HepG2 (cell line): ENCODE results near the gene ZNRD2. TPM values are rescaled to one million over a fixed set of nuclear protein-coding genes. Genes with fewer than 3 reads are reported as not detected.

Source experiments
- ATAC-seq: fragments of 200-7000 bp; cut with Tn5 transposase; 3 replicates; pipeline ENCODE4 v1.9.1; 2020; ENCODE audit warnings: mild to moderate bottlenecking, moderate library complexity
- BruUV-seq: library from RNA; stranded (reverse); fragments of 400-500 nt; replicated peaks from 2 replicates; lab custom pipeline; 2021; lab: Mats Ljungman, UMichigan
- CTCF ChIA-PET: fragments of 300-600 bp; formaldehyde crosslinking; extraction: SDS; loops from one replicate; lab custom pipeline; 2021; ENCODE audit warnings: low total read pairs, inconsistent platforms, low intra/inter-chr PET ratio; lab: Yijun Ruan, JAX
- POLR2A ChIA-PET: fragments of 350-600 bp; sonication (Branson Sonifier 250); formaldehyde crosslinking; loops from one replicate; lab custom pipeline; 2020; ENCODE audit warnings: antibody characterized with exemption, inconsistent platforms; lab: Yijun Ruan, JAX
- DNase-seq: peaks from one replicate; pipeline ENCODE4 v3.0.0-alpha.2; 2015; ENCODE audit warnings: low spot score
- FAIRE-seq: peaks from 3 replicates; lab custom pipeline; 2011; peaks lifted over from hg19 to GRCh38; lab: Jason Lieb, UNC
- H2AFZ ChIP-seq: one replicate; pipeline ENCODE4 v1.6.1; 2011; ENCODE audit warnings: low read length, inconsistent platforms
- H3K27ac ChIP-seq: fragments of 300-600 bp; 3 replicates; pipeline ENCODE4 v1.8.0; 2011; ENCODE audit warnings: mixed run types, mild to moderate bottlenecking, mixed read lengths, low read length, inconsistent platforms; ENCODE audit not compliant: insufficient read depth; ENCODE audit errors: extremely low read length
- H3K27me3 ChIP-seq, 2 experiments: fragments of 200-600 bp in 1 of 2; 2 replicates in 1 of 2; 3 replicates in 1 of 2; pipeline versions ENCODE4 v1.6.0 to v1.8.0; 2011; ENCODE audit warnings: low read length in 2 of 2, mild to moderate bottlenecking in 2 of 2, moderate library complexity in 2 of 2, inconsistent platforms in 1 of 2; ENCODE audit not compliant: insufficient read depth in 2 of 2, control insufficient read depth in 1 of 2
- H3K36me3 ChIP-seq, 2 experiments: fragments of 200-600 bp in 1 of 2; replicated peaks in 1 of 2; 2 replicates in 1 of 2; 3 replicates in 1 of 2; pipeline versions ENCODE4 v1.5.1 to v1.8.0; 2011; ENCODE audit warnings: low read length in 2 of 2, inconsistent platforms in 1 of 2; ENCODE audit not compliant: insufficient read depth in 2 of 2, control insufficient read depth in 1 of 2
- H3K4me1 ChIP-seq: 2 replicates; pipeline ENCODE4 v1.5.1; 2012; ENCODE audit warnings: low read length, inconsistent platforms; ENCODE audit not compliant: insufficient read depth
- H3K4me2 ChIP-seq: 2 replicates; pipeline ENCODE4 v1.6.0; 2011; ENCODE audit warnings: low read depth, low read length, inconsistent platforms
- H3K4me3 ChIP-seq, 3 experiments: fragments of 200-600 bp in 1 of 3; sonication (generic), shearing (Covaris generic) in 1 of 3; replicated peaks in 1 of 3; 2 replicates each; pipeline ENCODE4 v1.5.1; 2011 to 2016; ENCODE audit warnings: low read length in 3 of 3, inconsistent platforms in 2 of 3, low read depth in 2 of 3, mild to moderate bottlenecking in 2 of 3, control low read depth in 1 of 3, mixed read lengths in 1 of 3; ENCODE audit not compliant: insufficient read depth in 1 of 3
- H3K79me2 ChIP-seq: one replicate; pipeline ENCODE4 v1.6.1; 2011; ENCODE audit warnings: low read length, inconsistent platforms; ENCODE audit not compliant: insufficient read depth
- H3K9ac ChIP-seq: 2 replicates; pipeline ENCODE4 v1.6.0; 2011; ENCODE audit warnings: mild to moderate bottlenecking, low read depth, low read length, inconsistent platforms; ENCODE audit not compliant: insufficient read depth
- H3K9me3 ChIP-seq: 2 replicates; pipeline ENCODE4 v1.5.1; 2012; ENCODE audit warnings: mild to moderate bottlenecking, low read length
- H4K20me1 ChIP-seq: 2 replicates; pipeline ENCODE4 v1.6.0; 2011; ENCODE audit warnings: inconsistent platforms, mild to moderate bottlenecking, low read length, moderate library complexity; ENCODE audit not compliant: insufficient read depth
- BCL3 ChIP-seq: sonication (generic); formaldehyde crosslinking; IDR thresholded peaks from 2 replicates; pipeline ENCODE4 v1.5.1; 2020; ENCODE audit warnings: mild to moderate bottlenecking, missing genetic modification reagents, moderate library complexity
- BCL6 ChIP-seq: IDR thresholded peaks from 2 replicates; pipeline ENCODE4 v1.6.1; 2016; ENCODE audit warnings: missing genetic modification reagents, missing compliant biosample characterization
- GTF3A ChIP-seq: sonication (generic); formaldehyde crosslinking; conservative IDR thresholded peaks from 2 replicates; pipeline ENCODE4 v1.4.0; 2020; ENCODE audit warnings: mild to moderate bottlenecking, missing genetic modification reagents
- HIC2 ChIP-seq: sonication (generic); formaldehyde crosslinking; IDR thresholded peaks from 2 replicates; pipeline ENCODE4 v1.9.0; 2022; ENCODE audit warnings: low read depth, missing genetic modification reagents
- NCOA5 ChIP-seq: sonication (generic); formaldehyde crosslinking; IDR thresholded peaks from 2 replicates; pipeline ENCODE4 v1.4.0; 2020; ENCODE audit warnings: missing genetic modification reagents
- ZNF160 ChIP-seq: sonication (generic); formaldehyde crosslinking; IDR thresholded peaks from 2 replicates; pipeline ENCODE4 v1.8.0; 2022; ENCODE audit warnings: mild to moderate bottlenecking, inconsistent platforms, missing genetic modification reagents
- ZNF451 ChIP-seq: sonication (generic); formaldehyde crosslinking; IDR thresholded peaks from 2 replicates; pipeline ENCODE4 v1.5.0; 2020; ENCODE audit warnings: mild to moderate bottlenecking, missing genetic modification reagents
- WGBS: methylation state at CpG from one replicate; pipeline ENCODE4 v1.1.6; 2017; ENCODE audit warnings: low lambda C conversion rate; 5-methylcytosine and 5-hydroxymethylcytosine counted together
- in situ Hi-C: cut with HindIII; loops from 2 replicates; pipeline ENCODE4 v1.10.0; 2017; ENCODE audit warnings: low pct_unique_long_range_greater_than_20kb; ENCODE audit not compliant: extremely low pct_ligation_motif_present
- intact Hi-C: fragments of 100-400 bp; cut with micrococcal nuclease; formaldehyde crosslinking; loops from one replicate; pipeline ENCODE4 v1.10.0; 2022; ENCODE audit not compliant: unreplicated experiment
- polyA plus RNA-seq, 8 experiments: library from polyadenylated mRNA; depleted of rRNA in 3 of 8; stranded (reverse) in 7 of 8; unstranded in 1 of 8; fragments of >200 nt; fragmentation: Illumina TruSeq in 4 of 8; extraction: Trizol in 4 of 8; gene quantifications; 2 replicates each; pipeline versions ENCODE4 v1.2.1 to v1.2.3, GENCODE V29; 2011 to 2016; ENCODE audit warnings: low read depth in 4 of 8, missing spikeins in 1 of 8, mixed read lengths in 1 of 8; ENCODE audit not compliant: insufficient read depth in 1 of 8
- total RNA-seq, 5 experiments: library from RNA; depleted of rRNA; stranded (reverse); fragments of >200 nt; fragmentation: Illumina TruSeq; extraction: Trizol; gene quantifications; 2 replicates each; pipeline ENCODE4 v1.2.3, GENCODE V29; 2016; ENCODE audit warnings: low read depth in 1 of 5

The ZNRD2 gene
- total and polyA plus RNA-seq, 2 of the 13 experiments (the other 11 are each of a cell fraction or from before 2014, with no cell fraction given) = 29.2 to 34.0 TPM

GRCh38 chr11:65562020-65562419, 8.3 kb upstream of the ZNRD2 start:
- no TSS peak for BruUV-seq
- DNase-seq = no peak
- TF ChIP-seq ZNF160 (no peak), NCOA5 (no peak), HIC2 (CRISPR knock-in tag) (no peak), BCL3 (no peak), GTF3A (CRISPR knock-in tag) (no peak), ZNF451 (CRISPR knock-in tag) (no peak), BCL6 (CRISPR knock-in tag) (no peak)
- no peaks in the 10 kb centered on the region for H3K9me3 ChIP-seq
- H4K20me1 ChIP-seq = no peaks in the 10 kb centered on the region
- no peak overlapping the region for H3K4me3 ChIP-seq
- in situ Hi-C loops = no loop called here
- H3K4me2 ChIP-seq = no peak overlapping the region
- no peak overlapping the region for H2AFZ ChIP-seq
- H3K79me2 ChIP-seq = peaks cover 3% of the 10 kb centered on the region
- H3K27ac ChIP-seq = no peak overlapping the region
- no peak for ATAC-seq
- H3K27me3 ChIP-seq = no peaks in the 10 kb centered on the region
- H3K4me1 ChIP-seq = peaks cover 50% of the 10 kb centered on the region
- CTCF ChIA-PET = no interaction called here
- FAIRE-seq = no peak
- H3K36me3 ChIP-seq = no peaks in the 10 kb centered on the region
- intact Hi-C loops = no loop called here
- 84% methylated on average over 7 of the region's 7 CpGs for WGBS
- POLR2A ChIA-PET = interaction anchor here (2.2 kb wide), 1 partner anchor 10 kb away, joined by 6 read pairs; no protein-coding TSS in a partner anchor
- no peak overlapping the region for H3K9ac ChIP-seq
